ENCODE measurements around the gene PITX2. TPM values are rescaled to one million over a fixed set of nuclear protein-coding genes. Genes with fewer than 3 reads are reported as not detected.
A peak's percentile ranks its signal among the peaks of the same experiment; 100 is the strongest.

The PITX2 gene
- total RNA-seq, 1 donor from 2014 or later: not detected

DNA sequence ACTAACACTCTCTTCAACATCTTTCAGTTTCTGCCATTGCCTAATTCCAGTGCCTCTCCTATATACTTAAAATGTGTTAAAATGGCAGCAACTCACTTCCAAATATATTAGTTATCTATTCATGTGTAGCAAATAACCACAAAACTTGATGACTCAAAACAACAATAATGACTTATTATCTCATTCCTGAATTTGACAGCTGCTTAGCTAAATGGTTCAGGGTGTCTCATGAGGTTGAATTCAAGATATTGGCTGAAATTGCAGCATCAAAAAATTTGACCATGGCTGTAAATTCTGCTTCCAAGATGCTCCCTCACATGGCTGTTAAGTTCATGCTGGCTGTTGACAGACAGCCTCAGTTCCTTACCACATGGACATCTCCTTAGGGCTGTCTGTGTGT lies 25.3 kb downstream of the PITX2 start:
- no peaks in the 10 kb centered on the region for H3K36me3 ChIP-seq
- TF ChIP-seq, protein P1, sequence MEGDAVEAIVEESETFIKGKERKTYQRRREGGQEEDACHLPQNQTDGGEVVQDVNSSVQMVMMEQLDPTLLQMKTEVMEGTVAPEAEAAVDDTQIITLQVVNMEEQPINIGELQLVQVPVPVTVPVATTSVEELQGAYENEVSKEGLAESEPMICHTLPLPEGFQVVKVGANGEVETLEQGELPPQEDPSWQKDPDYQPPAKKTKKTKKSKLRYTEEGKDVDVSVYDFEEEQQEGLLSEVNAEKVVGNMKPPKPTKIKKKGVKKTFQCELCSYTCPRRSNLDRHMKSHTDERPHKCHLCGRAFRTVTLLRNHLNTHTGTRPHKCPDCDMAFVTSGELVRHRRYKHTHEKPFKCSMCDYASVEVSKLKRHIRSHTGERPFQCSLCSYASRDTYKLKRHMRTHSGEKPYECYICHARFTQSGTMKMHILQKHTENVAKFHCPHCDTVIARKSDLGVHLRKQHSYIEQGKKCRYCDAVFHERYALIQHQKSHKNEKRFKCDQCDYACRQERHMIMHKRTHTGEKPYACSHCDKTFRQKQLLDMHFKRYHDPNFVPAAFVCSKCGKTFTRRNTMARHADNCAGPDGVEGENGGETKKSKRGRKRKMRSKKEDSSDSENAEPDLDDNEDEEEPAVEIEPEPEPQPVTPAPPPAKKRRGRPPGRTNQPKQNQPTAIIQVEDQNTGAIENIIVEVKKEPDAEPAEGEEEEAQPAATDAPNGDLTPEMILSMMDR (IDR thresholded peaks at IDR 0.05; ENCODE audit: borderline replicate concordance): no peak

DNA sequence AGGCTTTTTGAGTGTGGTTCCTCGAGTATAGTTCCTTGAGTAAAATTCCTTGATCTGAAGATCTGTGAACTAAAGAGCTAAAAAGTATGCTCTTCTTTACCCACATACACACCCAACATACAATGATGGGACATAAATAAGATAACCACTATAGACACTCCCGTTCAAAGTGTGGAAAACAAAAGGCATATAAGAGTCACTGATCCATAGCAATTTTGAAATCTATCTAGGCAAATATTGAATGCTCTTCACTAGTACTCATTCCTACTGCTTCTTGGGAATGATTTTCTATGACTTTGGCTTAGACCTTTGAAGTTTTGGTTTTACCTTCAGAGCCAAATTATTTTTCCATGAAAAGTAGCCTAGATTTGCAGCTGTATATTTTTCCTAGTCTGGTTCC lies 26.4 kb downstream of the PITX2 start:
- Histone ChIP-seq H3K27ac (replicated peaks) (no peak overlapping the region), H3K4me3 (no peak overlapping the region), H3K4me1 (no peaks in the 10 kb centered on the region), H3K9me3 (replicated peaks) (peaks cover 26% of the 10 kb centered on the region), H3K27me3 (ENCODE audit: low read depth) (peaks cover 27% of the 10 kb centered on the region), H3K36me3 (no peaks in the 10 kb centered on the region)
- intact Hi-C loops (cut with micrococcal nuclease): no loop called here
- TF ChIP-seq, protein P1 (IDR thresholded peaks at IDR 0.05; ENCODE audit: borderline replicate concordance): no peak
- DNase-seq: no peak

More for the DNA sequence above, 25.3 kb downstream of the PITX2 start:
- peaks cover 26% of the 10 kb centered on the region for H3K9me3 ChIP-seq (replicated peaks)
- intact Hi-C loops (cut with micrococcal nuclease): no loop called here
- H3K4me1 ChIP-seq: no peaks in the 10 kb centered on the region
- H3K27me3 ChIP-seq (ENCODE audit: low read depth): peaks cover 32% of the 10 kb centered on the region
- H3K4me3 ChIP-seq: no peak overlapping the region
- no peak for DNase-seq
- H3K27ac ChIP-seq (replicated peaks): no peak overlapping the region

DNA sequence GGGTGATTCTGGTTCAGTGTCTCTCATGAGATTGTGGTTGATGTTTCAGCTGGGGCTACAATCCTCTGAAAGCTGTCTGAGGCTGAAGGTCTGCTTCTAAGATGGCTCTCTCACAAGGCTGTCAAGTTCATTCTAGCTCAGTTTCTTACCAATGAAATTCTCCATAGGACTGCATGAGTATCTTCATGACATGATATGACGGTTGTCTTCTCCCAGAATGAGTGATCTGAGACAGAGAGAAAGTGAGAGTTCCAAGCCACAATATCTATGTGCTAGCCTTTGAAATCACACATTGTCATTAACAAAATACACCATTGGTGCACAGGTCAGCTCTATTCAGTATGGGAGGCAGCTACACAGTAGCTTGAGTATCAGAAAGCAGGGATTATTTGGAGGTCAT lies 27.3 kb downstream of the PITX2 start:
- Histone ChIP-seq H3K4me3 (no peak overlapping the region), H3K4me1 (no peaks in the 10 kb centered on the region), H3K27me3 (ENCODE audit: low read depth) (peaks cover 23% of the 10 kb centered on the region), H3K9me3 (replicated peaks) (peaks cover 26% of the 10 kb centered on the region), H3K36me3 (no peaks in the 10 kb centered on the region), H3K27ac (replicated peaks) (no peak overlapping the region)
- intact Hi-C loops (cut with micrococcal nuclease): no loop called here
- no peak for DNase-seq
- TF ChIP-seq, protein P1 (IDR thresholded peaks at IDR 0.05; ENCODE audit: borderline replicate concordance): no peak

DNA sequence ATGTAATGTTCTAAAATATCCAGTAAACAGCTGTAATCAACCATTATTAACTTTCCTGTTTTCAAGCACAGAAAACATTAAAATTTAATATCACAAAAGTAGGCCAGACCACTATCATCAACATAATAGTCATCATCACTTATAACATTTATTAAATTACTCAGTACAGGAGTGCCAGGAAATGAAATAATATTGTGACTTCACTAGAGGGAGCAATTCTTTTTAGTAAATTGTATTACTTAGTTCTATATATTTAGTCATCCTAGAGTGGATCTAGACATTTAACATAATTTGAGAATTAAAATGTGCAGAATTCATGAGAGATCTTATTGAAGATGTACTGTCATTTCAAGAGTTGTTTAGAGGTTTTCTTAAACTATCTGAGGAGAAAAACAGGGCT lies 33.6 kb downstream of the PITX2 start:
- Histone ChIP-seq H3K27me3 (ENCODE audit: low read depth) (peaks cover 10% of the 10 kb centered on the region), H3K27ac (replicated peaks) (no peak overlapping the region), H3K4me1 (no peaks in the 10 kb centered on the region), H3K9me3 (replicated peaks) (no peaks in the 10 kb centered on the region), H3K36me3 (no peaks in the 10 kb centered on the region), H3K4me3 (no peak overlapping the region)
- no peak for DNase-seq
- TF ChIP-seq, protein P1 (IDR thresholded peaks at IDR 0.05; ENCODE audit: borderline replicate concordance): peak; percentile 11
- intact Hi-C loops (cut with micrococcal nuclease): no loop called here

DNA sequence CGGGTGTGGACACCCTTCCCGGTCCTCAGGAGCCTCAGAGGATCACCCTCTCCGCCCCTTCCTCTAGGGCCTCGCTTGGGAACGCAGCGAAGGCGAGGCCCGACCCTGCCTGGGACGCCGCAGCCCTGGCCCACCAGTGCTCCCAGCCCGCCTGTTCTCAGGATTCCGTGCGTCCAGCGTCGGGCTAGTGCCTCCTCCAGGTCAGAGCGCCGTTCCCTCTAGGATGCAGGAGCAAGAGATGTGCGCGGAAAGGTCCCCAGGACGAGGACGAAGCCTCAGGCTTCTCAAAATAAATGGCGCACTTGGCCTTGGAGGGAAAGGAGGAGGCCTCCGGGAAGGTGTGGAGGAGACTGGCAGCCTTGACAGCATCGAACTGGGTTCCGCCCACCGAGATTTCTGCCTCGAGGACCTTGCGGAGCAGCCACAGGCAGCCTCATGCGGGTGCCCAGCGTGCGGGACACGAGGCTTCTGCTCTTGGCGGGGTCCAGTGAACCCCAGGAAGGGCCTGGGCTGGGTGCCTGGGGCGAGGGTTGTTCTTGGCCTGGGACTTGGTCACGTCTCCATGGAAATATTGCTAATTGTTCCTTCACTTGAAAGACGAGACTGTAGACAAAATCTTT lies 35.1 kb downstream of the PITX2 start:
- no peaks in the 10 kb centered on the region for H3K9me3 ChIP-seq (replicated peaks)
- H3K27ac ChIP-seq (replicated peaks): no peak overlapping the region
- H3K36me3 ChIP-seq: no peaks in the 10 kb centered on the region
- TF ChIP-seq, protein P1 (IDR thresholded peaks at IDR 0.05; ENCODE audit: borderline replicate concordance): no peak
- peaks cover 4% of the 10 kb centered on the region for H3K27me3 ChIP-seq (ENCODE audit: low read depth)
- H3K4me1 ChIP-seq: no peaks in the 10 kb centered on the region
- DNase-seq: no peak
- intact Hi-C loops (cut with micrococcal nuclease): no loop called here
- no peak overlapping the region for H3K4me3 ChIP-seq

All from left ventricle myocardium inferior (tissue), 1 donor.